RKO (cell line): ENCODE results near the gene ATRNL1.
A peak's percentile ranks its signal among the peaks of the same experiment; 100 is the strongest.
"Not testable (repeated sequence)": the region's sequence is repeated elsewhere in the genome, so short reads cannot be mapped to it uniquely, and the experiment has no call there.

Experiments
- DNase-seq: peaks from one replicate; pipeline ENCODE4 v3.0.0-alpha.2; 2016; ENCODE audit warnings: low spot score

ATRNL1 gene

GRCh38 chr10:115628616-115629015 is 535.5 kb downstream of the ATRNL1 start:
- DNase-seq: no peak

GRCh38 chr10:115638246-115638645 is 545.1 kb downstream of the ATRNL1 start:
- DNase-seq: no peak

- no peak for DNase-seq
These were observed 556.1 kb downstream of the ATRNL1 start for GRCh38 chr10:115649217-115649616.

- no peak for DNase-seq
These were observed 560.3 kb downstream of the ATRNL1 start for GRCh38 chr10:115653473-115653872.

- DNase-seq: no peak
These were observed 561.8 kb downstream of the ATRNL1 start for GRCh38 chr10:115654961-115655360.

- peak; percentile 27 for DNase-seq
These were observed 564.1 kb downstream of the ATRNL1 start for GRCh38 chr10:115657161-115657860.

GRCh38 chr10:115659616-115660015 is 566.5 kb downstream of the ATRNL1 start:
- no peak for DNase-seq

GRCh38 chr10:115660391-115660790 is 567.2 kb downstream of the ATRNL1 start:
- DNase-seq: no peak

GRCh38 chr10:115662422-115662821 is 569.3 kb downstream of the ATRNL1 start:
- no peak for DNase-seq

- DNase-seq: peak; percentile 18
These were observed 572.4 kb downstream of the ATRNL1 start for GRCh38 chr10:115665549-115665948.

GRCh38 chr10:115674496-115674895 is 581.3 kb downstream of the ATRNL1 start:
- DNase-seq: no peak

- DNase-seq: no peak
These were observed 603.6 kb downstream of the ATRNL1 start for GRCh38 chr10:115696747-115697146.

- no peak for DNase-seq
These were observed 612.9 kb downstream of the ATRNL1 start for GRCh38 chr10:115706026-115706425.

- DNase-seq: peak; percentile 53
These were observed 613.4 kb downstream of the ATRNL1 start for GRCh38 chr10:115706488-115707076.

- DNase-seq: peak; percentile 50
These were observed 617.0 kb downstream of the ATRNL1 start for GRCh38 chr10:115710136-115710535.

- DNase-seq: no peak
These were observed 618.1 kb downstream of the ATRNL1 start for GRCh38 chr10:115711306-115711705.

GRCh38 chr10:115720121-115720520 is 627.0 kb downstream of the ATRNL1 start:
- no peak for DNase-seq

- DNase-seq: no peak
These were observed 634.0 kb downstream of the ATRNL1 start for GRCh38 chr10:115727129-115727528.

GRCh38 chr10:115744089-115744488 is 650.9 kb downstream of the ATRNL1 start:
- DNase-seq: no peak

- DNase-seq: no peak
These were observed 652.8 kb downstream of the ATRNL1 start for GRCh38 chr10:115745943-115746342.

GRCh38 chr10:115747811-115748210 is 654.6 kb downstream of the ATRNL1 start:
- no peak for DNase-seq

GRCh38 chr10:115758488-115758887 is 665.3 kb downstream of the ATRNL1 start:
- DNase-seq: not testable (repeated sequence)

- no peak for DNase-seq
These were observed 667.0 kb downstream of the ATRNL1 start for GRCh38 chr10:115760131-115760530.

- no peak for DNase-seq
These were observed 668.0 kb downstream of the ATRNL1 start for GRCh38 chr10:115761166-115761565.
